Gastrocnemius medialis (tissue), 4 donors: ENCODE measurements around the gene ADIPOR1. TPM values are rescaled to one million over a fixed set of nuclear protein-coding genes. Genes with fewer than 3 reads are reported as not detected.

Source experiments
- ATAC-seq, 2 donors: fragments of 150-250 bp; one replicate each; pipeline ENCODE4 v1.9.1; 2016
- DNase-seq, 2 donors: peaks; one replicate each; pipeline ENCODE4 v3.0.0-alpha.2; 2019
- H3K27ac ChIP-seq, 4 donors: fragments of 200-600 bp; sonication (generic); 1 replicate in 1 of 4; 2 replicates in 3 of 4; pipeline ENCODE4 v1.5.1; 2016 to 2018; ENCODE audit warnings: mild to moderate bottlenecking in 2 of 4, moderate library complexity in 1 of 4
- H3K27me3 ChIP-seq, 3 donors: fragments of 200-600 bp; sonication (generic) in 2 of 3; 1 replicate in 1 of 3; 2 replicates in 2 of 3; pipeline versions ENCODE4 v1.5.1 to v1.6.0; 2016 to 2019; ENCODE audit warnings: mild to moderate bottlenecking in 1 of 3, moderate library complexity in 1 of 3
- H3K36me3 ChIP-seq, 2 donors: fragments of 200-600 bp; sonication (generic) in 1 of 2; one replicate each; pipeline ENCODE4 v1.5.1; 2017 to 2018
- H3K4me1 ChIP-seq, 2 donors: fragments of 200-600 bp; sonication (generic) in 1 of 2; one replicate each; pipeline ENCODE4 v1.5.1; 2016 to 2017; ENCODE audit warnings: mild to moderate bottlenecking in 2 of 2
- H3K4me3 ChIP-seq, 4 donors: fragments of 200-600 bp; sonication (generic) in 3 of 4; 1 replicate in 1 of 4; 2 replicates in 3 of 4; pipeline ENCODE4 v1.5.1; 2016 to 2019; ENCODE audit warnings: mild to moderate bottlenecking in 2 of 4
- H3K9me3 ChIP-seq, 3 donors: fragments of 200-600 bp; sonication (generic) in 2 of 3; 1 replicate in 1 of 3; 2 replicates in 2 of 3; pipeline ENCODE4 v1.5.1; 2016 to 2019
- CTCF ChIP-seq, 5 experiments: fragments of 450-650 bp in 3 of 5; fragments of 200-600 bp in 2 of 5; sonication (generic) in 2 of 5; IDR thresholded peaks in 4 of 5; conservative IDR thresholded peaks in 1 of 5; 1 replicate in 4 of 5; 2 replicates in 1 of 5; pipeline ENCODE4 v1.5.1; 2016 to 2019; ENCODE audit warnings: antibody characterized with exemption in 5 of 5, mild to moderate bottlenecking in 3 of 5, moderate library complexity in 3 of 5
- POLR2A ChIP-seq, 2 donors: fragments of 450-650 bp; IDR thresholded peaks; one replicate each; pipeline ENCODE4 v1.6.1; 2017; ENCODE audit warnings: antibody characterized with exemption in 2 of 2, mild to moderate bottlenecking in 2 of 2, moderate library complexity in 2 of 2
- in situ Hi-C, 4 donors: fragments of 200-750 bp; cut with MboI; loops; one replicate each; pipeline versions ENCODE4 v1.15.0 to v1.8.0; 2017; ENCODE audit warnings: low sequenced_read_pairs in 4 of 4
- intact Hi-C: fragments of 100-400 bp; cut with DNase I; formaldehyde crosslinking; loops from one replicate; pipeline ENCODE4 v1.15.1; 2023; ENCODE audit warnings: low total_unique reads
- total RNA-seq, 4 donors: library from RNA; depleted of rRNA; stranded (reverse); fragments of >200 nt; gene quantifications; one replicate each; pipeline versions ENCODE4 v1.1.0 to v1.2.3, GENCODE V29; 2016

Gene ADIPOR1
- total RNA-seq, 4 donors from 2014 or later = 103 to 133 (median 119) TPM

DNA sequence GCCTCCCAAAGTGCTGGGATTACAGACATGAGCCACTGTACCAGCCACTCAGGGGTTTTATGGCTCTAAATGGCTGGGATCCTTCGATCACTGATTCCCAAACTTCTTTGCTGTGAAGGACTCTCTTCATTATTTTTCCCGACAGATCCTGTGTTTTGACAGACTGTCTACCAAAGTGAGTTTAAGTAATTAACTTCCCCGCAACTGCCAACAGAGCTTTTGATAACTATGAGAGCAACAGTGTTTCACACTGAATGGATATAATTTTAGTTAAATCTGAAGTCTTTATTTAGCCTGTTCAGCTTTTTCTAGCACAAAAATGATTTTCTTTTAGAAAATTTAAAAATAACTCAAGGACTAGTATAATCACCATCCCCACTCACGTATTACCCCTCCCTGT, 56.6 kb downstream of the ADIPOR1 start:
- no peak for ATAC-seq
- intact Hi-C loops = no loop called here

GRCh38 chr1:202892501-202892900, 65.6 kb downstream of the ADIPOR1 start:
- peaks cover 8 to 50% of the 10 kb centered on the region in 2 donors for H3K36me3 ChIP-seq
- no peaks in the 10 kb centered on the region for H3K27me3 ChIP-seq
- TF ChIP-seq POLR2A (IDR thresholded peaks at IDR 0.05) (no peak), CTCF (IDR thresholded peaks at IDR 0.05 in 4 of 5, conservative IDR thresholded peaks at IDR 0.05 in 1 of 5) (no peak)
- H3K27ac ChIP-seq = no peak overlapping the region
- H3K9me3 ChIP-seq = no peaks in the 10 kb centered on the region
- in situ Hi-C loops (no loop called here), intact Hi-C loops (no loop called here)
- peaks cover 9 to 13% of the 10 kb centered on the region in 2 donors for H3K4me1 ChIP-seq
- H3K4me3 ChIP-seq = no peak overlapping the region
- ATAC-seq = no peak
- no peak for DNase-seq

More for the DNA sequence above, 56.6 kb downstream of the ADIPOR1 start:
- H3K4me1 ChIP-seq = no peaks in the 10 kb centered on the region
- H3K36me3 ChIP-seq = peaks cover 3 to 45% of the 10 kb centered on the region in 2 donors
- no peak overlapping the region for H3K27ac ChIP-seq
- no peaks in the 10 kb centered on the region for H3K9me3 ChIP-seq
- no peak for TF ChIP-seq POLR2A (IDR thresholded peaks at IDR 0.05)
- TF ChIP-seq CTCF (IDR thresholded peaks at IDR 0.05 in 4 of 5, conservative IDR thresholded peaks at IDR 0.05 in 1 of 5) = no peak
- H3K4me3 ChIP-seq = no peak overlapping the region
- in situ Hi-C loops = no loop called here
- no peak for DNase-seq
- H3K27me3 ChIP-seq = no peaks in the 10 kb centered on the region

Other genes starting within 250 kb of the ADIPOR1 start
- not detected for gene SYT2, start 247.9 kb downstream of the ADIPOR1 start, total RNA-seq
- gene KDM5B, start 149.9 kb downstream of the ADIPOR1 start, total RNA-seq = 10 to 100 TPM; 10.7 to 17.1 (median 13.7) TPM
- 1 to 10 TPM in 1 of 4 donors, not detected in 3; 4.3 TPM for gene PCAT6, start 147.4 kb downstream of the ADIPOR1 start, total RNA-seq
- gene RABIF, start 69.2 kb downstream of the ADIPOR1 start, total RNA-seq = 1 to 10 TPM; 2.6 to 9.2 (median 3.9) TPM
- gene KLHL12, start 31.1 kb downstream of the ADIPOR1 start, total RNA-seq = 10 to 100 TPM; 12.1 to 24.0 (median 12.6) TPM
- gene CYB5R1, start 8.9 kb upstream of the ADIPOR1 start, total RNA-seq = 100 to 1,000 TPM; 349 to 677 (median 419) TPM
- gene TMEM183A, start 49.1 kb upstream of the ADIPOR1 start, total RNA-seq = 10 to 100 TPM; 28.7 to 41.4 (median 30.6) TPM
- 10 to 100 TPM in 3 of 4 donors, 1 to 10 TPM in 1; 8.4 to 45.5 (median 33.1) TPM for gene PPFIA4, start 68.2 kb upstream of the ADIPOR1 start, total RNA-seq
- gene MYOG, start 127.7 kb upstream of the ADIPOR1 start, total RNA-seq = 100 to 1,000 TPM in 1 of 4 donors, 10 to 100 TPM in 3; 21.4 to 146 (median 73.1) TPM
- 1 to 10 TPM in 2 of 4 donors, under 1 TPM in 2; 0.25 to 5.6 (median 1.7) TPM for gene ADORA1, start 169.4 kb upstream of the ADIPOR1 start, total RNA-seq
- 100 to 1,000 TPM in 1 of 4 donors, 10 to 100 TPM in 2, 1 to 10 TPM in 1; 7.4 to 260 (median 45.5) TPM for gene MYBPH, start 217.5 kb upstream of the ADIPOR1 start, total RNA-seq
- gene CHI3L1, start 228.4 kb upstream of the ADIPOR1 start, total RNA-seq = 10 to 100 TPM in 2 of 4 donors, 1 to 10 TPM in 2; 4.0 to 19.7 (median 9.9) TPM